ENCODE data around the gene NOTUM.
"Not testable (repeated sequence)": the region's sequence is repeated elsewhere in the genome, so short reads cannot be mapped to it uniquely, and the experiment has no call there.

Gene NOTUM

DNA sequence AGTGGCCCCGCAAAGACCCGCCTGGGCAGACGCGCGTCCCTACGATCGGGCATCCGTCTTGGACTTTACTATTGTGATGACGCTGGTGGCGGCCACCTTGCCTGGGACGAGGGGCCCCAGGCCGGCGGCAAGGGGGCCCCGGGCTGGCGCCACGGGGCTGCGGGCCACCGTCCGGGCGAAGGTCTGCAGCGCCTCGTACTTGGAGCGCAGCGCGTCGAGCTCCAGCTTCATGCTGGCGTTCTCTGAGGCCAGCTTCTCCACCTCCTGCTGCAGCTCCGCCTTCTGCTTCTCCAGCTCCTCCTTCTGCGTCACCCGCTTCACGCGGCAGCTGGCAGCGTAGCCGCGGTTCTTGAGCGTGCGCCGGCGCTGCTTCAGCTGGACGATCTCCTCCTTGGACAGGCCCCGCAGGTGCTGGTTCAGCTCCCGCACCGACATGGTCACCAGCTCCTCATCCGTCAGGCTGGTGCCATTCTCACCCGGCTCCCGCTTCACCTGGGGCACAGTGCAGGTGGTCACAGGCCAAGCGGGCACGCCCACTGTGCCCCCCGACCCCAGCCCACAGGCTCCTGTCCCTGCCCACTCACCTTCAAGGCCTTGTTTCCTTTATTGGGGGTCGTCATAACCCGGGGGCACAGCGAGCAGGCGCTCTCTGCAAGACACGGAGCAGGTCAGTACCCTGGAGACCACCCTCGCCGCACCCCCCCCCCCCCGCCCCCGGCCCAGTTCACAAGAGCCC, 38.3 kb downstream of the NOTUM start:
- DNase-seq, result no peak

DNA sequence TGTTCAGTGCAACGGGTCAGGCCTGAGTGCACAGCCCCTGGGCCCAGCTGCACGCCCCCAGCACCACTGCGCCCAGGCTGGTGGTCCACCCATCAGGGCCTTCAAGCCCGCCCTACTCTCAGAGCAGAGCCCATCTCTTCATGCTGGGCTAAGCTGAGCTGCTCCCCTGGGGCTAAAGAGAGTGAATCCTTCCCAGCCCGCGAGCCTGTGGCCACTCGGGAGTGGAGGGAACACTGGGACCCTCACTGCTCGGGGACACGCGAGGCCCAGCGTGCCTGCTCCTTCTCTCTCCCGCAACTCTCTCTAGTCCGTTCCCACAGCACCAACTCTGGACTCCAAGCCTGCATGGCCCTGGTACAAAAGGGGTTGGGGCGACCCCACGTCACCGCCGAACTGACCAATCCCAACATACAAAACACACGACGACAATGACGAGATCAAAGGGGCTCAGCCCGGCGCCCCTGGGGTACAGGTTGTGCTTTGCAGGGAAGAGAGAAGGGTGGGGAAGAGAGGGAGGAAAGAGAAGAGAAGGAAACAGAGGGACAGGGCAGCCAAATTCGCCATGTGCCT, 38.9 kb downstream of the NOTUM start:
- no peak for DNase-seq

DNA sequence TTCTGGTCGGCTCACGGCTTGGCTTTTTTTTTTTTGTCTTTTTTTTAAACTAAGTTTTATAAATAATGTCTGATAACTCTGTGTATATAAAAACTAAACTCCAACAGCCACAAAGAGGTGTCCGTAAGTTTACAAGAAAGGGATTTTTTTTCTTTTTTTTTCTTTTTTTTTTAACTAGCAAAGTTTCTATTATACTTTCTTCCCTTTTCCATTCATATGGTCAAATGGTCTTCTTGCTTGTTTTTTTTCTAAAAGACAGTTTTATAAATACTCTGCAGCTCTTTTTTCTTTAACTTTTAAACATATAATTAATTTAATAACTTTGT, 39.5 kb downstream of the NOTUM start:
- no peak for DNase-seq

DNA sequence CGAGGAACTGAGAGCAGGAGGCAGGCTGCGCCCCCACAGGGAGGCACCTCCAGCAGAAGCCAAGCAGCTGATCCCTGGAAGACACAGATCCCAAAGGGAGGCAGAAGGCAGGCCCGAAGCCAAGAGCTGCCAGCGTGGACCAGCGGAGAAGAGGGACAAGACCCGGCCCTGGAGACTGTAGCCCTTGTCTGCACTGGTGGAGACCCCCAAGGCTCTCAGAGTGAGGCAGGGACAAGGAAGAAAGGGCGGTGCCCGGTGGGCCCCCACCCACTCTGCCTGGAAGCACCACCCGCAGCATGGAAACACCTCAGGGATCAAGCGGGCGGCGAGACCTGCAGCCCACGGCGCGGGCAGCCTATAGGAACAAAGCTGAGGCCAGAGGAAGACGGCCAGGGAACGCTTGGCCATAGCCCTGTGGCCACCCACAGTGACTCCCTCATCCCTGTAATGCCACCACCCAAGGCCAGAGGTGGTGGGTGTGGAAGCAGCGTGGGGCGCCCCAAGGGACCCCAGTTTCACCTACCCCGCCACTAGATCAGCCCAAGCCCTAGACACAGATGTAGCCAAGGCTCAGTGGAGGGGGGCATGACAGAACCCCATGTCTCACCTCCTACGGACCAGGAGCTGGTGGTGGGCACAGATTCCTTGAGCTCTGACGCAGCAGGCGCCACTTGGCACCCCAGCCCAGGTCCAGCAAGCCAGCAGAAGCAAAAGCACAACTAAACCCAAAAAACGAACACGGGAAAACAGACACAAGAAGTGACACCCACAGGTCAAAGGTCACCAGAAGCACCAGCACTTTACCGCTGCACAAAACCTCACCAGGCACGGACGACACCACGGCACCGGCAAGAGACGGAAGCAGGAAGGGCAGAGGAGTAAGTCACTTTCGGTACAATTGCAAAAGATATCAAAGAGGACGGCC, 40.1 kb downstream of the NOTUM start:
- DNase-seq, result no peak

DNA sequence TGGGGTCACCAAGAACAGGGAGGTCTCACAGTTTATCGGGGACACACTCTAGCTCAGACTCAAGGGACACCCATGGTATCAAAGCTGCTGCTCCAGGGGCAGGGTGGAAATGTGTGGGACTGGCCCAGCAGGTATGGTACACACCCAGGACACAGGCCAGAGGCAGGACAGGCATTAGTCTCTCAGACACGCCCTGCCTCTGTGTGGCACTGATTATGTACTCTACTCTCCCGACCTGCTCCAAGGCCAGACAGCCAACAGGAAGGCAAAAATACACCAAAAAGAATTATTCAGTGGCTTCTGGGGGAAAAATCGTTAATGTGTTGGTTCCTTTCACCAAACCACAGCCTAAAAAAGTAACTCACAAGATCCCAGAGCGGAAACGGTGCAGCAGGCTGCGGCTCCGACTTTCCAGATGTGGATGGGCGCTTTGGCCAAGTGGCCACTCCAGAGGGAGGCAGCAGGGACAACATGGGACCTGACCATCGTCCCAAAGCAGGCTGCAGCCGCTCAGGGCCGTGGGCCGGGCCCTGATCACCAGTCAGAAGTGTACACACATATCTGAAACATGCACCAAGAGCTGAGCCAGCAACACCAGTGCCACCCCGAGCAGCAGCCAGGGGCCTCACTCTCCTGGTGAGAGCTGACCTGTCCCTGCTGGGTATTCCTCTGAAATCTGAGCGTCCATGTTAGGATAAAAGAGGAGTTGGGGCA, 42.0 kb downstream of the NOTUM start:
- DNase-seq, result no peak

DNA sequence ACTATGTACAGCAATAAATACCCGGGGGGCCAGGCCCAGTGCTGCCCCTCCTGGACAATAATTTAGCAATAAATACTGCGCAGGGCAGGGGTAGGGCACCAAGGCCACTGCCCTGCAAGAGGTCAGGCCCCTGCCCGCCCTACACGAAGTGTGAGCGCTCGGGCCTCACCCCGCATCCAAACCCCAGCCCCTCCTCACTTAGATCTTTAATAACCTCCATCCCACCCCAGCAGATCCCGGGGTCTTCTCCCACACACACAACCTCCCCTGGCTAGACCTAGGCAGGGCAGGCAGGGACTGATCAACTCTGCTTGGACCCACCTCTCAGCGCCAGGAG, 42.7 kb downstream of the NOTUM start:
- DNase-seq, result not testable (repeated sequence)

DNA sequence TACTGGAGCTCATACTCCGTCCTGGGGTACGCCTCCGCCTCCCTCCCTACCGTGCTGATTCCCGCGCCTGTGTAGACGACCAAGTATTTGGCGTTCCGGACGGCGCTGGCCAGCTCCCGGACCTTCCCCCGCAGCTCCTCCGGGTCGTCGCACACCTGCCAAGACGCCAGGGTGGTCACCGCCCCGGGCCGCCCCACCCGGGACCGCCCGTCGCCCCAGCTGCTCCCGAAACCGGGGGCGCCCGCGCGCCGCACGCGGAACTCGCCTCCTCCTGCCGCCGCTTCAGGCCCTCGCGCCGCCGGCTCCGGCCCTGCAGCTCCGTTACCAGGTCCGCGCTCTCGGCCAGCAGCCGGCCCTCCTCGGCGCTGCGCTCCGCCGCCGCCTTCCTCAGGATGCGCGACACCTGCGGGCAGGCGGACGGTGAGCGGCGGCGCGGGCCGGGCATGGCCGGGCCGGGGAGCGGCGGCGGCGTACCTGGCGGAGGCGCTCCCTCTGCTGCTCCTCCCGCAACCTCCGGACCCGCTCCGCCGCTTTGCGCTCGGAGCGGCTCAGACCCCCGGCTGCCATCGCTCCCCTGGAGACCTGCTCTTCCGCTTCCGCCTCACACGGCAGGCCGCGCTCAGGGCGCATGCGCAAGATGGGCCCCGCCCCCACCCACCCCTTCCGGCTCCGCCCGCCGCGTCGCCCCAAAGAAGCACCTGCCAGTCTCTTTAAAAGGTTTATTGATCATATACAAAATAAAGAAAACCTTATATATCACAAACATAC, 43.2 kb downstream of the NOTUM start, which contains the start of gene SIRT7:
SIRT7 (minus strand) TSS at position 612 of the 768 bp plus-strand sequence; CDS start at position 567, 45 bp downstream.
- no peak for DNase-seq

DNA sequence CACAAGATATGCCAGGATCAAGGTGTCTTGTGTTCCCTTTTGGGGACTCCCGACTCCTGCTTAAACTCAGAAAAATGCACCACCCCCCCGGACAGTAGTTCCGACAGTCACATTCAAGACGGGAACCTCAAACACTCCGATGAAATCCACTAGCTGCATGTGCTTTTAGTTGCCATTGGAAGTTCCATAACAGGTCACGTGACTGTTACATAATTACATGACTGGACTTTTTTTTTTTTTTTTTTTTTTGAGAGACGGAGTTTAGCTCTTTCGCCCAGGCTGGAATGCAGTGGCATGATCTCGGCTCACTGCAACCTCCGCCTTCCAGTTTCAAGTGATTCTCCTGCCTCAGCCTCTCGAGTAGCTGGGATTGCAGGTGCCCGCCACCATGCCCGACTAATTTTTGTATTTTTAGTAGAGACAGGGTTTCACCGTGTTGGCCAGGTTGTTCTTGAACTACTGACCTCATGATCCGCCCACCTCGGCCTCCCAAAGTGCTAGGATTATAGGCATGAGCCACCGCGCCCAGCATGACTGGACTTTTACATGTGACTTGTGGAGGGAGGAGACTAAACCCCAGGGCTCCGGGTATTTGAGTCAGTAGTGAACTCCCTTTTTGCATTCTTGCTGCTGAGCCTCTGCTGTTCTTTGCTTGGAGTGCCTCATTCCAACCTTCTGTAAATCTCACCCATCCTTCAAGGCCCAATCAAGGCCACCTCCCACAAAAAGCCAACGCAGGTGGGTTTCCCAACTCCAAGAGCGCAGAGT, 44.6 kb downstream of the NOTUM start:
- no peak for DNase-seq

DNA sequence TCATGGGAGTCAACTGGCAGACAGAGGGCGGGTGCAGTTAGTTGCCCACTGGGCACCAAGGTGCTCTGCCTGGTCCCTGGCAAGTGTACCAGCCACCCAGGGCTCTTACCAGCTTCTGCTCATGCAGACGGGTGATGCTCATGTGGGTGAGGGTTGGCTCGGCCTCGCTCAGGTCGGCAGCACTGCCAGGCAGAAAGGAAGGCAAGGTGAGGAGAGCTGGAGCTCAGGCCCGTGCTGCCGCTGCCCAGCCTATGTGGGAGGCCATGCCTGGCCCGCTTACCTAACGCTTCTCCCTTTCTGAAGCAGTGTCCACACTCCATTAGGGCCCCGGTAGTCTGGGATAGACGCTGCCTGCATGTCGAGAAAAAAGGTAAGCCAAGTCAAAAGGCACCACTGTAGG, 45.7 kb downstream of the NOTUM start:
- DNase-seq, result no peak

DNA sequence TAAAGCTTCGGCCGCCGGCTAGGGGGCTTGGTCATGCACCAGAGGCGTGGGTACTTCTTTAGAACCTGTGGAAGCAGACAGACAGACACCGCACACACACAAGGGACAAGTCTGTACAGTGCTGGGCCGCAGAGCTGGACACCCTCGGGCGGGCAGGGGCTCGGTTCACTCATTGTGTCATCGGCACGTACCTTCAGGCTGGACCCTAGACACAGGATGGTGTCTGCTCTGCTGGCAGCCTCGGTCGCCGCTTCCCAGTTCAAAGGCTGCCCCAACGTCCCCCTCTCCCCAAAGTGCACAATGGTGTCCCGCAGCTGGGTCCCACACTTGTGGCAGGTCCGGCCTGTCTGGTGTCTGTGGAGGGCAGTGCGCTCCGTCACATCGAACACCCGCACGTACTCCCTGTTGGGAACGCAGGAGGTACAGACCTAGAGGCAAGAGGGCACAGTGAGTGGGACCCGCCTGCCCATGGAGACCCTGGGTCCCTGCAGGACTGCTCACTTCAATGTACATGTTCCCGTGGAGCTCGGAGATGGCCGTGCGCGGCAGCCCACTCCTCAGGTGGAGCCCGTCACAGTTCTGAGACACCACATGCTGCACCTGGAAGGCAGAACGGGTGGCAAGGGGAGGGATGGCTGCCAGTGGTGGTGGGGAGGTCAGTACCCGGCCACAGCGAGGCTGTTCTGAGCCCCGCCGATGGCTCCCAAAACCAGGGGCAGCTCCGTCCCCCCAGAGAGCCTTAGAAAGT, 46.7 kb downstream of the NOTUM start:
- DNase-seq, result no peak

DNA sequence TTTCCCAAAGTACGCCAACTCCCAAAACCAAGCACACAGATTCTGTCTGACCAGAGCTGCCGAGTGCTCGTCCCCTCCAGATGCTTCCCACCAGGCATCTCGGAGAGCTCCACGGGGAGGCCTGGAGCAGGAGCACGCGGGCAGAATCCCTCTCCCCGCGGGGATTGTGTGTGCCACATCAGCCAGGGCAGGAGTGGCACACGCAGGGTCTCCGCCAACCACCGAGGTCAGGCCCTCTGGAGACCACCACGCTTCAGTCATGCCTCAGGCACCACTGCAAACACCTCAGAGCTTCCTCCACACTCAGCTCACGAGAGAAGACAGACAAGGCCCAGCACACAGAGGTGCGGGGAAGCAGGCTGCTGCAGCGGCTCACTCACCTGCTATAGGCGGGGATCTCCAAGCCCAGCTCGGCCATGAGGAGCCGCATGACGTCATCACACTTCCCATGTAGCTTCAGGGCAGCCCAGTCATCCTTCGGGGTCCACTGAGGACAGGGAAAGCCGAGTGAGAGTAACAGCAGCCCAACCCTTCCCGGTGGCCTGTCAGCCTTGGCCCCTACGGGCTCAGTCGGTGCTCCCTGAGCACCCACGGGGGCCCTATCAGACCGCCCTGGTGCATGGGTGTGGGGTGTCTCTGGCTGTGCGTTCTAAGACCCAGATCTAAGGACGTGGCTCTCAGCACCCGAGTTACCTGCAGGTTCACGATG, 47.4 kb downstream of the NOTUM start:
- DNase-seq, result no peak

DNA sequence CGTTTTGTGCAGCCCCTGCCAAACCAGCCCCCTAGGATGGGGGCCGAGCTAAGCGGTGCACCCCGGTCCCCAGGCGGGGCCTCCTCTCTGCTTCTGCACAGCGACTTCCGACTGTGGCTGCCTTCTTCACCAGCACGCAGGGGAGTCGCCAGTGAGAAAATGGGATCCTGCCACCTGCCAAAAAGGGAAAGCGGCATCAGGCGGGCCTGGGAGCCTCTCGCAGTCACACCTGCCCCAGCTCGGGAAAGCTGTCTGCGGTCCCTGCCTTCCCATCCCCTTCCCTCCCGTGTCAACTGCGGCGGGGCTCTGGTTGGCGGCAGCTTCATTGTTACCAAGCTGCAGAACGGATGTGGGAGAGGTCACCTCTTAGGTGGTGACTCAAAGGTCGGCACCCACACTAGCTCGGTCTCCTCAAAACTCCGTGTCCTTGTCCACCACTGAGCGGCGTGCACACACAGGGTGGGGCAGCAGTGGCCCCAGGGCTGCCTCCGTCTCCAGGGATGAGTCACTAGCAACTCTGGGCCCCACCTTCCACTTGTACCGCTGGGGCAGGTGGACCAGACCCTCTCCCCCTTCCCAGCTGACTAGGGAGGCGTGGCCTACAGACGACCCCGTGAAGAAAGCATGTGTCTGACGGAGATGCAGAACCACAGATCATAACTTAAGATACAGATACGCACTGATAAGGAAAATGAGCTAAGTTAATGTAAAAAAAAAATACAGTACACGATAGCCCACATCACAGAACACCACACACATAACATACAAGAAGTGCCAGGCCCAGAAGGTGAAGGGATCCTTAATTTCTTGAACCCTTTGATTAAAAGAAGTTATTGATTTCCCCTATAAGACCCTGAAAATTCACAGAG, 48.3 kb downstream of the NOTUM start:
- DNase-seq, result no peak

DNA sequence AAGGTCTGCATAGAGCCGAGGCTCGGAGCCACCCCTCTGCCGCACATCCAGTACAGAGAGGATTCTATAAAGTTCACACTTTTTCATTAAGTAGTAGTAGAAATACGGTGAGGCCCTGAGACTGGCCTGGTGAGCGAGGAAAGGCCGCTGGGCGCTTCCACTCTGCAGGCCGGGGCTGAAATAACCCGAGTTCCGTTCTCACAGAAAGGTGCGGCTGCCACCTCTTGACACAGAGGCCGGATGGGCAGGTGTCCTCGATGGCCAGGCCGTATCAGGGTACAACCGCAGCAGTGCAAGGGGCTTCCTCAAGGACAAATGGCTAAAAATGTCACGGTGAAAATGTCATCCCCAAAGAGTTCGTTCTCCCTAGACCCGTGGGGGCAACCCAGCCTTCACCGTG, 49.0 kb downstream of the NOTUM start:
- DNase-seq, result no peak

DNA sequence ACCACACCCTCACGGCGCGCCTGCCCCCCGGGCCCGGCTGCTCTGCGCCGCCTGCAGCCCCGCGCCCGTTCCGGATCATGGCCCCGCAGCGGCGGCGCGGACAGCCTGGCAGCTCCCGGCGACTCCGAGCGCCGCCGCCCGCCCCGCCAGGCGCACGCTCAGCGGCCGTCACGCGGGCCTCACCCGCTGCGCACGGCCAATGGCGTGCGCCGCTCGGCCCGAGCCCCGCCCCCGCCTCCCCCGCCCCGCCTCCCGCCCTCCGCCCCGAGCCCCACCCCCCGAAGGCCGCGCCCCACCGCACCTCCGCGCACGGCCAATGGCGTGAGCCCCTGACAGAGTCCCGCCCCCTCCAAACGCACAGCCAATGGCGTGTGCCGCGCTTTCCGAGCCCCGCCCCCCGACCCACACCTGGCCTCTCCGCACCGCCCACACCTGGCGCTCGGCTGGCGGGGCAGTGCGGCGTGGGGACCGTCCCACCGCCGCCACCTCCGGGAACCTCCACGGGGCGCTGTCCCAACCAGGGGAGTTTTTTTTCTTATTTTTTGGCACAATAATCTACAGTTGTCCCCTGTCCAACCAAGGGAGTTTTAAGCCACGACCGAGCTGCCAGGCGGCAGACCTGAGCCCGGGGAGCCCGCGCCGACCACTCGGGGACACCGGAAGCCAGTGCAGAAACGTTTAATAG, 49.6 kb downstream of the NOTUM start, which contains the start of gene PCYT2:
PCYT2 (minus strand) TSS at position 123 of the 685 bp plus-strand sequence; CDS start at position 79, 44 bp downstream.
- DNase-seq, result no peak

DNA sequence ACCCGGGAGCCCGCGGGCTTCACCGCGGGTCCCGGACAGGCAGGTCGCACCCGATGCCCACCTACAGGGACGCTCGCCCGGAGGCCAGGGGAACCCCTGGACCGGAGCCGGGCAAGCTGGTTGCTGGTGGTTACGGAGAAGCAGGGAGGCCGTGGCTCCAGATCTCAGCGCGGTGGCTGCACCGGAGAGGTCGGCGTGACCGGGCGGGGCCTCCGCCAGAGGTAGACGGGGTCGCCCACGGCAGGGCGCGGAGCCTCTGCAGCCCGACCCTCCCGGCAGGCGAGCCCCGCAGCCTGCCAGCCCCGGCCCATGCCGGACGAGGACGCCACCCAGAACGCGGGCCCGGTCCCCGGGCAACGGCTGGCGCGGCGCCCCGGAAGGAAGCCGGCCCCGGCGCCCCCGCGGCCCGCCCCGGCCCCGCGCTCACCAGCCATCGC, 50.1 kb downstream of the NOTUM start:
- DNase-seq, result no peak

DNA sequence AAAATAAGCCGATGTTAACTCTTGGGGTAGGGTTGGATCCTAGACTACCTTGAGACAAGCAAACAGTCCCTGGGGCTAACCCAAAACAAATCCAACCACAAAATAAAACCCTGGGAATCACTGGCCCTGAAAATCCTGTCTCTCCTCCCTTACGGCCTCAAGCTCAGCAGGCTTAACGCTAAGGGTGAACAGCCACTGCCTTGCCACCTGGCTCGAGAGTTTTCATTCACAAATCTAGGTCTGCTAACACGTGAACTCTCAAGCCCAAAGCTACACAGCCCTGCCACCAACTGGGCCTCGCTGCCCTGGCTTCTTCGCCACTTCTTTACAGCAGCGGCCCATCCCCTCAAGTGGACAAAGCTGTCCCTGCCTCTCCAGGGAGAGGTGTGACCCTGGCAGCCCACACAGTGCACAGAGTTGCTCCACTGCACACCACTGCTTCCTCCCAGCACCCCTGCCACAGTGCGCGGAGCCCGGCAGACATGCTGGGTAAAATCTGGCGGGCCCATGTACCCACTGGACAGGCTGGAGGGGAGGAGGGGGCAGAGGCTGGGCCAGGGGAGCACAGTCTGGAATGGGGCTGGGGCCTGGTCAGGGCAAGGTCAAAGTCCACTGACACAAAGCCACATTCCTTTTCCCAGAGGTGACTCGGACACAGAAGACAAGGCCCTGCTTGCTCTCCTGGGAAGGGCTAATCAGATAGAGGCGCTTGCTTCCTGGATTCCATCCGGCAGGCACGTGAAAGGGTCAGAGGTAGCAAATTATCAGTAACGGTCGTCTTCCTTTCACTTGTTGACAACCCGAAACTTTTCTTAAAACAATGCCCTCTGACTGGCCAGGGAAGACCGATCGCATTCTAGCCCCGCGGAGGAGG, 50.8 kb downstream of the NOTUM start:
- no peak for DNase-seq

DNA sequence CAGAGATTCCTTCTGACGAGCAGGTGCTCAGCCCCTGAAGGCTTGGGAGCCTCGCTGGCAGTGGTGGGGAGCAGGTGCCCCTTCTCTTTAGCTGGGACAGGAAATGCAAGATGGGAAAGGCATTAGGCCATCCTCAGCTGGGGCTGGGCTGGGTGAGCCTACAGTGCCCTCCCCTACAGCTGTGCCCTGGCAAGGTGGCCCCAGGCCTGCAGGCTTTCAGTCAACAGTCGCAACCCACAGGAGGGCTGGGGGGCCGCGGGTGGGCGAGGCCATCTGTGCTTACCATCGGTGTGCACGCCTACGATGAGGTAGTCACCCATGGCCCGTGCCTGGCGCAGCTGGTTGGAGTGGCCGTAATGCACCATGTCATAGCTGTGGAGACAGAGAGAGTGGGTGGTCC, 51.8 kb downstream of the NOTUM start:
- no peak for DNase-seq

Data from cortex of kidney (tissue), 1 donor.